MCF 10A (cell line): ENCODE measurements around the gene PAGE2B. TPM values are rescaled to one million over a fixed set of nuclear protein-coding genes. Genes with fewer than 3 reads are reported as not detected.

Source experiments
- BruUV-seq: library from RNA; stranded (reverse); fragments of 400-500 nt; replicated peaks from 2 replicates; lab custom pipeline; 2021; lab: Mats Ljungman, UMichigan
- CTCF ChIA-PET: fragments of 300-600 bp; sonication (Branson Sonifier 250); formaldehyde crosslinking; extraction: SDS; loops from one replicate; lab custom pipeline; 2021; ENCODE audit warnings: antibody characterized with exemption, inconsistent platforms; lab: Yijun Ruan, JAX
- POLR2A ChIA-PET: fragments of 300-600, 350-650 bp; sonication (Branson Sonifier 250); formaldehyde crosslinking; extraction: SDS; loops from one replicate; lab custom pipeline; 2020; ENCODE audit warnings: antibody characterized with exemption, inconsistent platforms; lab: Yijun Ruan, JAX
- DNase-seq: peaks from one replicate; pipeline ENCODE4 v3.0.0-alpha.2; 2018; ENCODE audit not compliant: unreplicated experiment
- H3K27ac Mint-ChIP-seq: one replicate; pipeline ENCODE4 v1.8.0; 2022; ENCODE audit warnings: mild to moderate bottlenecking, low read depth, mixed read lengths; ENCODE audit not compliant: unreplicated experiment
- H3K27me3 Mint-ChIP-seq: one replicate; pipeline ENCODE4 v1.8.0; 2022; ENCODE audit warnings: mixed read lengths; ENCODE audit not compliant: insufficient read depth, unreplicated experiment
- H3K36me3 Mint-ChIP-seq: one replicate; pipeline ENCODE4 v1.8.0; 2022; ENCODE audit warnings: mild to moderate bottlenecking, moderate library complexity, mixed read lengths; ENCODE audit not compliant: insufficient read depth, unreplicated experiment
- H3K4me1 Mint-ChIP-seq: one replicate; pipeline ENCODE4 v1.8.0; 2022; ENCODE audit warnings: mixed read lengths; ENCODE audit not compliant: insufficient read depth, unreplicated experiment
- H3K4me3 Mint-ChIP-seq: one replicate; pipeline ENCODE4 v1.8.0; 2022; ENCODE audit warnings: mild to moderate bottlenecking, moderate library complexity, mixed read lengths; ENCODE audit not compliant: unreplicated experiment
- H3K9me3 Mint-ChIP-seq: one replicate; pipeline ENCODE4 v1.8.0; 2022; ENCODE audit warnings: mixed read lengths; ENCODE audit not compliant: unreplicated experiment
- CTCF ChIP-seq: fragments of 200-600 bp; IDR thresholded peaks from one replicate; pipeline ENCODE4 v1.8.0; 2022; ENCODE audit warnings: antibody characterized with exemption, mild to moderate bottlenecking; ENCODE audit not compliant: unreplicated experiment
- intact Hi-C: fragments of 100-400 bp; cut with micrococcal nuclease; formaldehyde crosslinking; loops from 2 replicates; pipeline ENCODE4 v1.14.1; 2022
- total RNA-seq: library from RNA; stranded (reverse); gene quantifications from 2 replicates; pipeline ENCODE4 v1.2.3, GENCODE V29; 2022

The PAGE2B gene
- total RNA-seq, 1 experiment from 2014 or later, result not detected

- BruUV-seq, result no TSS peak
- intact Hi-C loops, result no loop called here
- ChIA-PET CTCF (no interaction called here), POLR2A (interaction anchor here (1.0 kb wide), 1 partner anchor 8 kb away, joined by 4 read pairs; no protein-coding TSS in a partner anchor)
- Mint-ChIP-seq H3K36me3 (no peaks in the 10 kb centered on the region), H3K27ac (no peak overlapping the region), H3K27me3 (peaks cover 51% of the 10 kb centered on the region), H3K4me3 (no peak overlapping the region), H3K4me1 (no peaks in the 10 kb centered on the region), H3K9me3 (no peaks in the 10 kb centered on the region)
- DNase-seq, result no peak
- no peak for TF ChIP-seq CTCF
Observed at GRCh38 chrX:55098691-55099090, 23.9 kb downstream of the PAGE2B start.

- TF ChIP-seq CTCF, result no peak
- H3K27me3 Mint-ChIP-seq, result peaks cover 46% of the 10 kb centered on the region
- intact Hi-C loops, result no loop called here
- no peaks in the 10 kb centered on the region for H3K9me3 Mint-ChIP-seq
- H3K4me1 Mint-ChIP-seq, result no peaks in the 10 kb centered on the region
- BruUV-seq, result no TSS peak
- no peak for DNase-seq
- H3K4me3 Mint-ChIP-seq, result no peak overlapping the region
- no peak overlapping the region for H3K27ac Mint-ChIP-seq
- ChIA-PET CTCF (no interaction called here), POLR2A (no interaction called here)
- H3K36me3 Mint-ChIP-seq, result no peaks in the 10 kb centered on the region
Observed at GRCh38 chrX:55099162-55099561, 24.3 kb downstream of the PAGE2B start.

- no peak for DNase-seq
- H3K4me3 Mint-ChIP-seq, result no peak overlapping the region
- no peaks in the 10 kb centered on the region for H3K36me3 Mint-ChIP-seq
- ChIA-PET POLR2A (no interaction called here), CTCF (no interaction called here)
- no TSS peak for BruUV-seq
- intact Hi-C loops, result no loop called here
- H3K4me1 Mint-ChIP-seq, result no peaks in the 10 kb centered on the region
- peaks cover 25% of the 10 kb centered on the region for H3K27me3 Mint-ChIP-seq
- TF ChIP-seq CTCF, result no peak
- no peaks in the 10 kb centered on the region for H3K9me3 Mint-ChIP-seq
- H3K27ac Mint-ChIP-seq, result no peak overlapping the region
Observed at GRCh38 chrX:55102754-55103153, 27.9 kb downstream of the PAGE2B start.

- no TSS peak for BruUV-seq
- POLR2A ChIA-PET, result interaction anchor here (0.6 to 1.0 kb wide), 2 partner anchors 9 to 925 kb away, joined by 3 to 4 read pairs; no protein-coding TSS in a partner anchor
- intact Hi-C loops, result no loop called here
- Mint-ChIP-seq H3K4me3 (no peak overlapping the region), H3K36me3 (no peaks in the 10 kb centered on the region), H3K4me1 (no peaks in the 10 kb centered on the region), H3K27ac (no peak overlapping the region), H3K27me3 (peaks cover 35% of the 10 kb centered on the region), H3K9me3 (no peaks in the 10 kb centered on the region)
- DNase-seq, result no peak
- CTCF ChIA-PET, result no interaction called here
- no peak for TF ChIP-seq CTCF
Observed at GRCh38 chrX:55107262-55107661, 32.4 kb downstream of the PAGE2B start.
